Loucy (cell line): ENCODE data around the gene GDF2.
A peak's percentile ranks its signal among the peaks of the same experiment; 100 is the strongest.

ENCODE experiments used
- H2AFZ ChIP-seq: fragments of 200-600 bp; sonication (generic); 2 replicates; pipeline ENCODE4 v1.6.0; 2016; ENCODE audit warnings: antibody characterized with exemption, mild to moderate bottlenecking, low read length, moderate library complexity
- H3F3A ChIP-seq: fragments of 200-600 bp; 2 replicates; pipeline ENCODE4 v1.6.0; 2016; ENCODE audit warnings: antibody characterized with exemption, low read depth, mild to moderate bottlenecking
- H3K27me3 ChIP-seq: fragments of 200-600 bp; sonication (generic); 2 replicates; pipeline ENCODE4 v1.6.1; 2014; ENCODE audit warnings: low read length, mild to moderate bottlenecking; ENCODE audit not compliant: insufficient read depth, poor library complexity, severe bottlenecking
- H3K36me3 ChIP-seq: fragments of 200-600 bp; sonication (generic); 2 replicates; pipeline ENCODE4 v1.6.1; 2016; ENCODE audit warnings: low read length; ENCODE audit not compliant: insufficient read depth
- H3K4me1 ChIP-seq: fragments of 200-600 bp; sonication (generic); 2 replicates; pipeline ENCODE4 v1.5.1; 2014; ENCODE audit warnings: low read length, mild to moderate bottlenecking; ENCODE audit not compliant: insufficient read depth, poor library complexity, severe bottlenecking
- H3K4me2 ChIP-seq: fragments of 200-600 bp; sonication (generic); 2 replicates; pipeline ENCODE4 v1.6.0; 2014; ENCODE audit warnings: antibody characterized with exemption, low read length, low read depth, mild to moderate bottlenecking; ENCODE audit not compliant: poor library complexity, severe bottlenecking
- H3K4me3 ChIP-seq: fragments of 200-600 bp; sonication (generic); 2 replicates; pipeline ENCODE4 v1.5.1; 2014; ENCODE audit warnings: low read length, mild to moderate bottlenecking, mixed read lengths; ENCODE audit not compliant: poor library complexity, severe bottlenecking
- H3K79me2 ChIP-seq: fragments of 200-600 bp; sonication (generic); 2 replicates; pipeline ENCODE4 v1.6.1; 2014; ENCODE audit warnings: low read length; ENCODE audit not compliant: insufficient read depth
- H3K9ac ChIP-seq: fragments of 200-600 bp; sonication (generic); 2 replicates; pipeline ENCODE4 v1.6.0; 2014; ENCODE audit warnings: mild to moderate bottlenecking, low read depth, low read length, moderate library complexity; ENCODE audit not compliant: poor library complexity, severe bottlenecking
- H3K9me2 ChIP-seq: fragments of 200-600 bp; sonication (generic); replicated peaks from 2 replicates; pipeline ENCODE4 v1.6.1; 2016; ENCODE audit warnings: low read depth, low read length, mixed read lengths
- H3K9me3 ChIP-seq: fragments of 200-600 bp; sonication (generic); 2 replicates; pipeline ENCODE4 v1.6.1; 2014; ENCODE audit warnings: mild to moderate bottlenecking, antibody characterized with exemption, low read length, low read depth; ENCODE audit not compliant: insufficient read depth
- H4K20me1 ChIP-seq: fragments of 200-600 bp; sonication (generic); 2 replicates; pipeline ENCODE4 v1.6.0; 2014; ENCODE audit warnings: antibody characterized with exemption, low read length, mild to moderate bottlenecking; ENCODE audit not compliant: insufficient read depth, poor library complexity, severe bottlenecking
- CTCF ChIP-seq: fragments of 200-600 bp; sonication (generic); conservative IDR thresholded peaks from 2 replicates; pipeline ENCODE4 v1.5.1; 2014; ENCODE audit warnings: mild to moderate bottlenecking, antibody characterized with exemption, low read length
- EZH2phosphoT487 ChIP-seq: fragments of 200-600 bp; IDR thresholded peaks from 2 replicates; pipeline ENCODE4 v1.6.1; 2018; ENCODE audit warnings: antibody characterized with exemption, mild to moderate bottlenecking, moderate library complexity, borderline replicate concordance

The GDF2 gene

GRCh38 chr10:47287805-47288204 is 34.4 kb upstream of the GDF2 start:
- H3K4me3 ChIP-seq, result no peak overlapping the region
- peaks cover 28% of the 10 kb centered on the region for H3K4me1 ChIP-seq
- TF ChIP-seq CTCF, result no peak
- TF ChIP-seq EZH2phosphoT487, result no peak
- H3K9ac ChIP-seq, result no peak overlapping the region
- no peaks in the 10 kb centered on the region for H3K9me2 ChIP-seq
- H4K20me1 ChIP-seq, result no peaks in the 10 kb centered on the region
- no peaks in the 10 kb centered on the region for H3K9me3 ChIP-seq
- H3K79me2 ChIP-seq, result no peaks in the 10 kb centered on the region
- no peaks in the 10 kb centered on the region for H3K27me3 ChIP-seq
- H3K4me2 ChIP-seq, result no peak overlapping the region
- no peak overlapping the region for H2AFZ ChIP-seq
- no peaks in the 10 kb centered on the region for H3K36me3 ChIP-seq
- H3F3A ChIP-seq, result no peaks in the 10 kb centered on the region

- peaks cover 27% of the 10 kb centered on the region for H3K4me1 ChIP-seq
- H3K36me3 ChIP-seq, result no peaks in the 10 kb centered on the region
- no peak overlapping the region for H3K4me3 ChIP-seq
- no peak overlapping the region for H3K4me2 ChIP-seq
- no peaks in the 10 kb centered on the region for H3K27me3 ChIP-seq
- H3K9me2 ChIP-seq, result no peaks in the 10 kb centered on the region
- 0 out of 2 replicates have a peak overlapping the region, but pooled peaks have one; percentile 35 for H2AFZ ChIP-seq
- no peaks in the 10 kb centered on the region for H3F3A ChIP-seq
- TF ChIP-seq CTCF, result no peak
- no peak for TF ChIP-seq EZH2phosphoT487
- H3K9ac ChIP-seq, result no peak overlapping the region
- no peaks in the 10 kb centered on the region for H3K79me2 ChIP-seq
- no peaks in the 10 kb centered on the region for H3K9me3 ChIP-seq
- no peaks in the 10 kb centered on the region for H4K20me1 ChIP-seq
These were observed 34.0 kb upstream of the GDF2 start for GRCh38 chr10:47288236-47288635.

GRCh38 chr10:47288916-47289495 is 33.2 kb upstream of the GDF2 start:
- H3K9me3 ChIP-seq, result no peaks in the 10 kb centered on the region
- no peaks in the 10 kb centered on the region for H3K9me2 ChIP-seq

More at GRCh38 chr10:47288916-47289495, 33.2 kb upstream of the GDF2 start:
- Histone ChIP-seq H3K4me1 (peaks cover 27% of the 10 kb centered on the region), H3F3A (no peaks in the 10 kb centered on the region), H3K4me2 (no peak overlapping the region), H3K4me3 (no peak overlapping the region), H3K79me2 (no peaks in the 10 kb centered on the region), H3K36me3 (no peaks in the 10 kb centered on the region), H3K27me3 (no peaks in the 10 kb centered on the region), H3K9ac (no peak overlapping the region), H4K20me1 (no peaks in the 10 kb centered on the region), H2AFZ (0 out of 2 replicates have a peak overlapping the region, but pooled peaks have one; percentile 35)
- TF ChIP-seq EZH2phosphoT487, result no peak
- 0 out of 2 replicates have a peak, but pooled peaks have one; percentile 22 for TF ChIP-seq CTCF
